Stimulated activated CD4-positive, alpha-beta T cell treated with anti-CD3 and anti-CD28 coated beads, Interleukin-4, amount 100 ng/mL, for 24 hours (primary cell): Measurements from ENCODE around the gene KCNIP3.
"Not testable (repeated sequence)": the region's sequence is repeated elsewhere in the genome, so short reads cannot be mapped to it uniquely, and the experiment has no call there.

Source experiments
- DNase-seq: peaks from one replicate; pipeline ENCODE4 v3.0.0-alpha.2; 2020

Gene KCNIP3

GRCh38 chr2:95296880-95297487 is at the start of gene KCNIP3:
Gene KCNIP3, plus strand, starts transcription at chr2:95297347. Its CDS starts 92 bp downstream, at chr2:95297439.
- no peak for DNase-seq

- no peak for DNase-seq
Measured at GRCh38 chr2:95258271-95258670, 38.9 kb upstream of the KCNIP3 start.

DNA sequence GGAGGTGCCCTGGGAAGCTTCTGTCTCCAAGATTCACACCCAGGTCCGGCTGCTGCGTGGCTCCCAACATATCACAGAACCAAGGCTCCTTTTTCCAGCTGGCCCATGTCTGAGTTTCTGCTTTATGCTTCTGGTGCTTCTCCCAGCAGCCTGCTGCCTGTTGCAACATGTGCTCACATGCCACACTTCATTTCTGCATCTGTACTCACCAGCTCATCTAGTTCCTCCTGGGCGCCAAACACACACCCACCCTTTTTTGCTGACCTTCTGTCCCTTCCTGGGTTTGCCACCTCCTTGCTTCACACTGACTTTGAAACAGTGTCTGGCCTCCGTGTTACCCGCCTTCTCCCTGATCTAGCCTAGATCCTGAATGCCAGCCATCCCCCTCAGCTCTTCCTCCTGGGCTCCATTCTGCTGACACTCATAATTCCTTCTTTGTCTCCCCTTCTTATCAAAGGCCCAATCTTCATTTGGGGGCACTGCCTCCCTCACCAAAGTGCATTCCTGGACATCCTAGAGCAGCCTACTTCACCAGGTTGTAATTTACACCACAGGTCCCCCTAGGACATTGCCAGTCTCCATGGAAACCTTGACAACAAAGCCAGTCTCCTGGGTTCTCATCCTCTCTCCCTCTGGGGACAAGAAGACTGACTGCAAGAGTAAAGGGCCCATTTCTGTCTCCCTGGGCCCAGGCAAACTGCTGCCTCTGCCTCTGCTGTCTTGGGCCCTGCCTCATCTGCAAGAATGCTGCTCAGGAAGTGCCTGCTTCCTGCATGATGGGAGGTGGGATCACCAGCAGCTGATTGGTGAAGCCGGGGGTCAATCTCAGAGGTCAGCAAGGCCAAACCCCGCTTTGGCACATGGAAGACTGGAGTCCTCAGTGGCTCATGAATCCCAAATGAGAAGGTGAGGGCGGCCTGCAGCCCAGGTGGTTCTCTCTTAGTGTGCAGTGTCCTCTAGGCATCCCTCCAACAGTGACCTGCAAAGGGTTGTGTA is 36.8 kb upstream of the KCNIP3 start:
- no peak for DNase-seq

- no peak for DNase-seq
Measured at GRCh38 chr2:95261602-95262001, 35.5 kb upstream of the KCNIP3 start.

- no peak for DNase-seq
Measured at GRCh38 chr2:95262896-95263542, 34.1 kb upstream of the KCNIP3 start.

DNA sequence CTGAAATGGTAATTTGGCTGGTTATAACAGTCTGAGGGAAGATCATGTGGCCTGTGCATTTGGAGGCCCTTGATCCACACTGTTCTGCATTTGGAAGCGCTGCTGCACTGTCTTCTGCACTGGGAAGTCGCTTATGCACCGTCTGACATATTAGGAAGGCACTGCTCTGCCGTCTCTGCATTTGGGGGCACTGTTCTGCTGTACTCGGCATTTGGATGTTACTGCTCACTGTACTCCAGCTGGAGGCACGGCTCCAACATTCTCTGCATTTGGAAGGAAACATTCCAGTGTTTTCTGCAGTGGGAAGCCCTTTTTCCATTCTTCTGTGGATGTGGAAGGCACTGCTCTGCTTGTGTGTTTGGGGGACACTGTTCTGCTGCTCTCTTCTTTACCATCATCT is 32.5 kb upstream of the KCNIP3 start:
- no peak for DNase-seq

GRCh38 chr2:95265182-95265581 is 32.0 kb upstream of the KCNIP3 start:
- DNase-seq: no peak

- no peak for DNase-seq
Measured at GRCh38 chr2:95266781-95267430, 30.2 kb upstream of the KCNIP3 start.

- no peak for DNase-seq
Measured at GRCh38 chr2:95267458-95268210, 29.5 kb upstream of the KCNIP3 start.

DNA sequence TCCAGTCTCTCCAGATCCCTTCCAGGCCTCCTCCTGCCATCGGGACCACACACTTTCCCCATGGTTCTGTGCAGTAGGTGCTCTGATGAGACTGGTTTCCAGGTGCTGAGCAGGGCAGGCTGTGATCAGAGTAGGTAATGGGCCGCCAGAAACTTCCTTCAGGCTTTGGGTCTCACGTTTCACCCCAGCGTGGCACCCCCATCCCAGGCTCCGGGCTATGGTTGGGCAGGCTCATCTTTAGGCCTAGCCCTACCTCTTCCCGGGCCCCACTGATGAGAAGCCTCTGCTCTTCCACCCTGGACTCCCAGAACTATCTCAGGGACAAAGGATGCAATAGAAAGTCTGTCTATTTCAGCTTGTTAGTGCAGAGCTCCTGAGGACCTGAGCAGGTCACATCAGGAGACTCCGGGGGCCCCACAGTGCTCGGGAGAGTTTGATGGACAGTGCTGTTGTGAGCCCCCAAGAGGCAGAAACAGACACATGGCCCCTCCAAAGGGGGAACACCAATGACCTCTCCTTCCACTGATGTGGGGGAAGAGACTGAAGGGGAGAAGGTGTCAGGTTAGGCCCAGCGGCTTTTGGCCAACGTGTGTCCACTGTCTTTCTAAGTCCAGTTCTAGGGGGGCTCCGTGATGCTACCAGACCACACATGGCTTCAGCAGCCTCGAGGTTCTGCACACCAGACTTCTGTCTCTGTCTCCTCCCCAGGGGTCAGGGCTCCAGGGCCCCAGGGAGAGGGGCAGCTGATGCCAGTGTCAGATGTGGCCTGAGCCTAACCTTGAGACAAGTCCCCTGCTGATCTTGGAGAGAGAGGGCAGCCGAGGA is 28.7 kb upstream of the KCNIP3 start:
- DNase-seq: no peak

GRCh38 chr2:95269036-95269680 is 28.0 kb upstream of the KCNIP3 start:
- DNase-seq: no peak

DNA sequence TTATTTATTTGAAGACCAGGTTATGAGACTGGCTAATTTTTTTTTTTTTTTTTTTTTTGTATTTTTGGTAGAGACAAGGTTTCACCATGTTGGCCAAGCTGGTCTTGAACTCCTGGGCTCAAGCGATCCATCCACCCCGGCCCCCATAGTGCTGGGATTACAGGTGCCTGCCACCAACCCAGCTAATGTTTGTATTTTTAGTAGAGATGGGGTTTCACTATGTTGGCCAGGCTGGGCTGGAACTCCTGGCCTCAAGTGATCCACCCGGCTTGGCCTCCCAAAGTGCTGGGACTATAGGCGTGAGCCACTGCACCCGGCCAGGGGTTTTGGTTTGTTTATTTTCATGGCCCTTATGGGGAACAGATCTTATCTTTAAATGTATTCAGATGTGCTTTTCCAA is 27.4 kb upstream of the KCNIP3 start:
- DNase-seq: not testable (repeated sequence)

DNA sequence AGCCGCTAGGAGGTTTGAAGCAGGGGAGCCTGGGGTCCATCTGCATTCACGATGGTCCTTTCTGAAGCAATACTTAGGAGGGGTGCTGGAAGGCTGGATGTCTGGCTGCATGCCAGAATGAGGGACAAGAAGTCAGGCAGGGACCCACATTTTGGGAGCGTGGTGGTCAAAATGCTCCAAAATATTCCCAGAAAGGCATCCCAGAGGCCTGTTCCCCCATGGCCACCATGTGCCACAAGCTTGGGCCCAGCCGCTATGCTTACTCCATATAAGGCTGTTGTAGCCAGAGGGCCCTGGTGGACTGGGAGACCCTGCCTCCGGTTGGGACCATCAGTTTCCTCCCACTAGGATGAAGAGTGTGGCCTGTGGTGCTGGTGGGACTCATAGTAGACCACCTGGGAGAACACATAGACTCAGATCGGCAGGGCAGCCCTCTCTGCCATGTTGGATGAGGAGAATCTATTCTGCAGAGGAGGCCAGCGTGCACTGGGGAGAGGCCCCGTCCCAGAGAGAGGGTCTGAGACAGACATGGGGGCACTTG is 26.5 kb upstream of the KCNIP3 start:
- no peak for DNase-seq

- DNase-seq: no peak
Measured at GRCh38 chr2:95271381-95271971, 25.7 kb upstream of the KCNIP3 start.

DNA sequence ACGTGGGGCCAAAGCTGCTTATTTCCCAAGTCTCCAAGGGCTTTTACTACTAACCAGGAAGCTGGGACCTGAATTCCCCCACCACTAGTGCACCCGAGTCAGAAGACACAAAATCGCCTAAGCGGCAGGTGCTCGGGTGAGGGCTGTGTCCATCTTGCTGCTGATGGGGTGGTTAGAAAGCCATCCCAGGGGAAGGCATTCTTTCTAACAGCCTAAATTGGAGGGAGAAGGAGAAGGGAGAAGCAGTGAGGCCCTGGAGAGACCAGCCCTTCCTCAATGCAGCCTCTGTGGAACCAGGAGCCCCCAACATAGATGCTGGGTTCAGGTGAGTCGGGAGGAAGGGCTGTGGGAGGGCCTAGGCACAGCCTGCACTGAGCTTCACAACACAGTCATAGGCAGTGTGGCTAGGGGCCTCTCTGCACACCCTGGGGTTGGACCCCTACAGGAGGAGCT is 24.8 kb upstream of the KCNIP3 start:
- no peak for DNase-seq

- DNase-seq: no peak
Measured at GRCh38 chr2:95272781-95273180, 24.4 kb upstream of the KCNIP3 start.

DNA sequence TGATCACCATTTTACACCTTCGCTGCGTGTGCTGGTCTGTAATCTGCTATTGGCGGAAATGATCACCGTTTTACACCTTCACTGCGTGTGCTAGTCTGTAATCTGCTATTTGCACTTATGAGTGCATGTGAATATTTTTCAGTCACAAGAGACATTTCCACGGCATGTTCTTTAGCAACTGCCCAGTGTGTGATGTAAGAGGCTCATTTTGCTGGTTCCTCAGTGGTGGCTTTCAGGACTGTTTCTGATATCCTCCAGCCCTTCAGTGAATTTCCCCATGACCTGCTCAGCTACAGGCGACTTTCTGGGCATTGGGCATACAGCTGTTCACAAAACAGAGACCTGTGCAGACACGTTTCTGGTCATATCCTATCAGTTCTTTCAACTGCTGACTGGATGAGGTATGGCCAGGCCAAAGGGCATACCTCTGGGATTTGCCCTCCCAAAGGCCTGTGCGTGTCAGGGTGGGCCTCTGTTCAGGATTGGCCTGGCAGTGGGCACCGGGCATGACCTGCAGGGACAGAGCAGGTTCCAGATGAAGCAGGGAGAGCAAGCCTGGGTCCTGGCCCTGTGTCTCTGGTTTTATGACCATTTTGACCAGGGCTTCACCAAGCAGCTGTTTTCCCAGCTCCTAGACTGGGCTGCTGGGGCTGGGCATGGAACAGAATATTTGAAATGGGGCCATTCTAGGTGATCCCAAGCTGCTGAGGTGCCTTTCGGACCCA is 23.4 kb upstream of the KCNIP3 start:
- peak; percentile 1 for DNase-seq

DNA sequence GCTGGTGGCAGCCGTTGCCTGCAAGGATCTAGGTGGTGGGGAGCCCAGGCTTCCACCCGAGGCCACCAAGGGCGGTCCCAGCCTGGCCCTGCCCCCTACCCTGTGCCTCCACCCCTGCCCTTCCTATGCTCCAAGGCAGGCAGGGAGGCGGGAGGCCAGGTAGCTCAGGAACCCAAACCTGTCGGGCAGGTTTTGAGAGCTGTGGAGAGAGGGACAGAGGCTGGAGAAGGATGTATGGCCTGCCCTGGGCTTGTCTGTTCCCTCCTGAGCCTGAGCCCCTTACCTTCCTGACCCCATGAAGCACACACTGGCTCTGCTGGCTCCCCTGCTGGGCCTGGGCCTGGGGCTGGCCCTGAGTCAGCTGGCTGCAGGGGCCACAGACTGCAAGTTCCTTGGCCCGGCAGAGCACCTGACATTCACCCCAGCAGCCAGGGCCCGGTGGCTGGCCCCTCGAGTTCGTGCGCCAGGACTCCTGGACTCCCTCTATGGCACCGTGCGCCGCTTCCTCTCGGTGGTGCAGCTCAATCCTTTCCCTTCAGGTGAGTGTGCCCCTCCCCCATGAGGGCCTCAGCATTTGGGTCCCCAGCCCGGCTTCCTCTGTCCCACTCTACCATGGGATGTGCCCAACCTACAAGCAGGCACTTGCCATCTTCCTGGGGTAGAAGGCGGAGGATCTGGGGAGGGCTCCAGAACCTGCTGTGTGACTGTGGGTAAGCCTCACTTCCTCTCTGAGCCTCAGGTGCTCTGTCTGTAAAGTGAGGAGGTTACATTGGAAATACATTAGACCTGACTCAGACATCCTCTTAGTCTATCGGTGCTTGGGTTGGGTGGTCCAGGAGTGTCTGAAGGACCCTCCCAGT is 22.6 kb upstream of the KCNIP3 start, which contains the start of gene PROM2:
Gene PROM2, plus strand, starts transcription at position 159 of the 860 bp plus-strand sequence. Its CDS starts 137 bp downstream, at position 296.
- DNase-seq: no peak
